ENCODE measurements around the gene TTLL11. TPM values are rescaled to one million over a fixed set of nuclear protein-coding genes. Genes with fewer than 3 reads are reported as not detected.

The TTLL11 gene
- total and polyA plus RNA-seq, 2 of the 8 experiments (the other 6 are each of a cell fraction or from before 2014, with no cell fraction given), result 0.56 to 0.80 TPM

DNA sequence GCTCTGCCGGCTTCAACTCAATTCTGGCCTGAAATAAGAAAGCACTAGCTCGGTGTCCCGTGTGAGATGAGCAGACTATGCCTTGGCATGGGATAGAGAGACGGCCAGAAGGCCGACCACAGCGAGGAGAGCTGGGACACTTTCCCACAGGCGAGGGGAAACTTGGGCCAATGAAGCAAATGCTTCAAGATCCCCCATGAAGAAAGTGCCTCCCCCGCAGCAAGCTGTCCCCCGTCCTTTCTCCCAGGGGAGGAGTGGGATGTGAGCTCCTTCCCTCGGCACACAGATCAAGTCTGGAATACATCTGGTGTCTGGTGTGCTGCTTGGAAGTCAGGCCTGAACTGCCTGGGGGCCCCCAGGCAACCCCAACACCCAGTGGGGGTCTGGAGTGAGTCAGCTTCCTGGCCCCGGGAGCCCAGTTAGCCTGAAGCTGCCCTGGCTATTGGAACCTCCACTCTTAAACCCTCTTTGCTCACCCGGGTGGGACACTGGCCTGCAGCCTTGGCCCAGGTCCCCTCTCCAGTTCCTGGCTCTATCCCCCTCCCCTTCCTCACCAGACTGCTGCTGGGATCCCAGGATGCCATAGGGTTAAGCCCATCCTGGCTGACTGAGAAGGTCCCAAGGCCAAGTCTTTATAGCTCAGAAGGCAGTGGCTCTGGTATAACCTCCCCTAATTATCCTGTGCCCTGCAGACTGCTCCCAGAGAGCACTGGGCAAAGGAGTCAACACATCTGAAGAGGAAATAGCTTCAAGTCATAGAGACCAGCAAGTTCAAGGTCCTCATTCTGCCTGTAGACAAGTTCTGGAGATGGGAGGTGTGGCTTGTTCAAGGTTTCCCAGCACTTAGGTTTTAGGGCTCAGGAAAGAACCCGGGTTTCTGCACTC, 205.3 kb downstream of the TTLL11 start:
- Histone ChIP-seq H3K36me3 (ENCODE audit: control insufficient read depth in 2 of 4, insufficient read depth in 4 of 4, low read length in 3 of 4) (no peaks in the 10 kb centered on the region), H3K14ac (ENCODE audit: insufficient read length) (no peak overlapping the region), H3K9ac (replicated peaks in 1 of 4; ENCODE audit: extremely low read depth in 1 of 4, low read depth in 3 of 4, low read length in 3 of 4) (no peak overlapping the region), H2AK5ac (ENCODE audit: low read depth, low read length) (no peak overlapping the region), H4K91ac (replicated peaks; ENCODE audit: insufficient read length, low read length) (no peak overlapping the region), H4K5ac (ENCODE audit: insufficient read length, low read depth, low read length) (no peak overlapping the region), H3K4me2 (ENCODE audit: insufficient read depth in 1 of 2, low read depth in 2 of 2, low read length in 2 of 2) (no peak overlapping the region; a peak in 1 of 4 replicates), H3K27ac (ENCODE audit: low read depth, low read length) (no peak overlapping the region), H3K18ac (ENCODE audit: extremely low read depth, low read length) (no peak overlapping the region), H3K79me1 (ENCODE audit: low read depth, low read length) (no peaks in the 10 kb centered on the region), H2BK5ac (ENCODE audit: low read depth, low read length) (peak overlapping the region; percentile 61; the same call in 1 of the 2 replicates), H3K4me3 (ENCODE audit: extremely low read depth in 1 of 4, insufficient read depth in 2 of 4, low read depth in 3 of 4, low read length in 4 of 4) (no peak overlapping the region), H3K23ac (ENCODE audit: insufficient read length) (no peak overlapping the region), H3K27me3 (replicated peaks in 1 of 4; ENCODE audit: control insufficient read depth in 3 of 4, extremely low read depth in 1 of 4, insufficient read depth in 3 of 4, low read length in 3 of 4) (no peaks in the 10 kb centered on the region; a peak in 1 of 7 replicates), H2BK12ac (ENCODE audit: low read depth, low read length) (0 out of 2 replicates have a peak overlapping the region, but pooled peaks have one; percentile 28), H3K56ac (replicated peaks; ENCODE audit: insufficient read length, low read depth, low read length) (no peak overlapping the region), H3K4me1 (replicated peaks in 1 of 4; ENCODE audit: control insufficient read depth in 3 of 4, insufficient read depth in 4 of 4, low read length in 3 of 4) (peaks cover 5 to 19% (median 15%) of the 10 kb centered on the region in 4 experiments; a peak in 5 of 7 replicates), H2AFZ (ENCODE audit: low read length) (no peak overlapping the region), H3K23me2 (ENCODE audit: low read depth, low read length) (no peaks in the 10 kb centered on the region), H4K20me1 (replicated peaks in 1 of 2; ENCODE audit: control insufficient read depth in 1 of 2, insufficient read depth in 2 of 2, low read length in 2 of 2) (no peaks in the 10 kb centered on the region), H2BK120ac (replicated peaks; ENCODE audit: low read depth, low read length) (no peak overlapping the region), H3K9me3 (ENCODE audit: insufficient read depth in 2 of 2, low read depth in 1 of 2, low read length in 1 of 2) (no peaks in the 10 kb centered on the region), H3K4ac (replicated peaks; ENCODE audit: insufficient read length, low read depth, low read length) (no peak overlapping the region), H2BK15ac (ENCODE audit: low read length) (no peak overlapping the region; the same call in 1 of the 2 replicates), H3K79me2 (ENCODE audit: control insufficient read depth in 1 of 2, insufficient read depth in 2 of 2, low read length in 2 of 2) (no peaks in the 10 kb centered on the region), H4K8ac (ENCODE audit: extremely low read depth, insufficient read depth, low read length) (no peak overlapping the region), H2BK20ac (ENCODE audit: low read length) (peak overlapping the region; percentile 21; the same call in 1 of the 2 replicates)
- FAIRE-seq (no peak), DNase-seq (ENCODE audit: low read depth in 1 of 2, low spot score in 2 of 2) (no peak)
- TF ChIP-seq SRF (IDR thresholded peaks at IDR 0.05; ENCODE audit: low read depth, low read length) (no peak), SP1 (IDR thresholded peaks at IDR 0.05; ENCODE audit: low read depth, low read length) (no peak)
- POLR2A ChIA-PET (ENCODE audit: partially characterized antibody), result no interaction called here
- CTCF ChIA-PET (ENCODE audit: partially characterized antibody), result interaction anchor here (0.7 to 2.2 kb wide), 9 partner anchors 10 to 352 kb away, joined by 3 to 10 read pairs (median 3); no protein-coding TSS in a partner anchor
- WGBS, 2 experiments (ENCODE audit: extremely low coverage in 1 of 2, insufficient coverage in 1 of 2, insufficient read length in 1 of 2, insufficient replicate concordance in 2 of 2, low coverage in 1 of 2, low lambda C conversion rate in 2 of 2, missing lambda C conversion rate in 1 of 2), result 79% methylated on average over 13 of the region's 13 CpGs; no CpG with 5 or more reads in 1 of the 2 experiments

Data from H1 (cell line).